ENCODE results near the gene CPE.
"Not testable (repeated sequence)": the region's sequence is repeated elsewhere in the genome, so short reads cannot be mapped to it uniquely, and the experiment has no call there.

The CPE gene

GRCh38 chr4:165403637-165404036, 24.8 kb downstream of the CPE start:
- DNase-seq (ENCODE audit: low read depth), result no peak

DNA sequence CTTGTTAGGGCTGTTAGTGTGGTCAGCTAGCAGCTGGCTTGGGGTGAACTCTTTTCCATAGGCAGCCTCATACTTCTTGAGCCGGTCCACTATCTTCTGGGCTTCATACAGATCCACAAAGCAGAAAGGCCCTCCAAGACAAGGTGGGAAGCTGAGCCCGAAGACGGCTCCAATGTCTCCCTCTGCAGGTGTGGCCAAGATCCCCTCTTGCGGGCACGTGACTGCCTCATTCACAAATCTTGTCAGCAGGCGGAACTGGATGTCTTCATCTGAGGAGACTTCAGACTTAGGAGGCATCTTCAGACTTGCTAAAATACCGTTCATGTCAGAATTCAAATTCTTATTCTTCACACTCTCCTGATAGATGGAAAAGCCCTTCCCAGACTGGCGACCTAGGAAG, 25.3 kb downstream of the CPE start:
- DNase-seq (ENCODE audit: low read depth), result no peak

GRCh38 chr4:165404696-165405095, 25.9 kb downstream of the CPE start:
- no peak for DNase-seq (ENCODE audit: low read depth)

DNA sequence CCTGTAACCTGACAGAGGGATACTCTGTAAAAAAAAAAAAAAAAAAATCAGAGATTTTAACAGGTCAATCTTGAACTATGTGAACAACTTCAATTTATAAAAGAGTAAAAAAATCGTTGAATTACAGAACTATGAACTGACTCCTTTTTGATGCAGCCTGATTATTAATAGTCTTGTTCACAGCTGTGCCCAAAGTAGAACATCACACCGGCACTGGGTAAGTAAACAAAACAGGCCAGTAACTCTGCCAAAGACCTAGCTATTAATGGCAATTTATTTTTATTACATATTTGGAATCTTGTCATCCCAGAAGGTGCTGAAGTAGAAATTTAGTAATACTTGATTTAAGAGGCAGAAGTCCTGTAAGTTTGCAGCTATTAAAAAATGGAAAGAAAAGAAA, 31.4 kb downstream of the CPE start:
- DNase-seq (ENCODE audit: low read depth), result no peak

- DNase-seq (ENCODE audit: low read depth), result no peak
These were observed 37.1 kb downstream of the CPE start for GRCh38 chr4:165415910-165416309.

DNA sequence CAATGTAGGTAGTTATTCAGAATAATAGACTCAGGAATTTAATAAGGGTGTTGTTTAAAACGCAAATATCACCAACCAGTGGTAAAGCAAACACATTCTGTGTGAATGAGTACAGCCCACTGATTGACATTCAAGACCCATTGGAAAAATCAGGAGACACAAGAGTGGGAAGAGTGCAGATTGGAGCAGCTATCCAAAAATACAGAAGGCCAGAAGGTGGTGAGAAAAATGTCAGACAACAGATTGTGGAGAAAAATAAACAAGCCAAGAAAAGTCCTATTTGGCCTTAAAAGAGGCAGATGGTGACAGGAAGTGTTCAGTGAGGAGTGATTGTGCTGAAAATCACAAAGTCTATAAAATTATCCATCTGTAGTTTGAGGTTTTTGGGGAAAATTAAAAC, 39.3 kb downstream of the CPE start:
- no peak for DNase-seq (ENCODE audit: low read depth)

GRCh38 chr4:165425629-165426028, 46.8 kb downstream of the CPE start:
- no peak for DNase-seq (ENCODE audit: low read depth)

GRCh38 chr4:165426331-165426730, 47.5 kb downstream of the CPE start:
- no peak for DNase-seq (ENCODE audit: low read depth)

- DNase-seq (ENCODE audit: low read depth), result no peak
These were observed 48.0 kb downstream of the CPE start for GRCh38 chr4:165426823-165427222.

- no peak for DNase-seq (ENCODE audit: low read depth)
These were observed 50.1 kb downstream of the CPE start for GRCh38 chr4:165428957-165429356.

DNA sequence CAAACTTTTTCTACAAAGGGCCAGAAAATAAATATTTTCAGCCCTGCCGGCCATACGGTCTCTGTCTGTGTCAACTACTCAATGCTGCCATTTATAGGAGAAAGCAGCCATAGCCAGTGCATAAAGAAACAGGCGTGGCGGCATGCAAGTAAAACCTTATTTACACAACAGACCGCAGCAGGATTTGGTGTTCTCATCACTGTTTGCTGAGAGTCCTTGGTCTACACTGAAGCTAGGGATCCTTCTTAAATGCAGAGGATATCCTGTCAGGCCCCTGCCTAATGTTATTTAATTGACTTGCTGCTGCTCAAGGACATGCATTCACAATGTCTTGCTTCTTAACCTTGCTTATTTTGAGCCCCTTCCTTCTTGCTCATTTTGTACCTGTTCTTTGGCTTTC, 54.7 kb downstream of the CPE start:
- no peak for DNase-seq (ENCODE audit: low read depth)

DNA sequence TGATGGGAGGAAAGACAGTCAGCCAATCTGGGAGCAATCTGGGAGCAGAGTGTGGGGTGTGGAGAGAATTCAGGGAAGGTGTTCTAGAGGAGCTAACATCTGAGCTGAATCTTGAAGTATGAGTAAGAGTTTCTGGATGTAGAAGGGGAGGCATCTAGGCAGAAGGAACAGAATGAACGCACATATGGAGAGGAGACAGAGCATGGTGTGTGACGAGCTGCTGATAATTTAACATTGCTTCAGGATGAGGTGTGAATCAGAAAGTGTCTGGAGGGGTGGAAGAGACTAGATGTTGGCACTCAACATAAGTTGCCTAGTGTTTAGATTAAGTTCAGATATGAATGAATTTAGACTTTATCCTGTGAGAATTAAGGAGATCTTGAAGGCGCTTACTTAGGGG, 58.9 kb downstream of the CPE start:
- DNase-seq (ENCODE audit: low read depth), result no peak

- no peak for DNase-seq (ENCODE audit: low read depth)
These were observed 60.5 kb downstream of the CPE start for GRCh38 chr4:165439344-165439743.

DNA sequence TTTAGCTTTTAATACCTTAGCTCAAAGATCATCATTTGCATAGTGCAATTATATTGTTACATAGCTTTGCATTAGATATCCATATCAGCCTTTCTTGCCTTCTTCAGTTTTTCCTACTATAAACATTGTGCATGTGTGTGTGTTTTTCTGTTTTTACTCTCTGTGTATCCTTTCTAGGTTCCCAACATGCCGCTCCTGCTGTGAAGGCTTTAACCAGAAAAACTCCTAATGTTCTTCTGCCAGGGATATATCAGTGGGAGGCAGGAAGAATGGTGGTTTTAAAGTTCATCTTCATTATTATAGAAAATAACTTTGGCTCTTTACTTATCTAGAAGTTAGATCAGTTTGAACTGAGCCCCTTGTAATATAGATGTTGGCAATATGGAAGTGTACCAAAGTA, 61.2 kb downstream of the CPE start:
- DNase-seq (ENCODE audit: low read depth), result no peak

- DNase-seq (ENCODE audit: low read depth), result no peak
These were observed 61.8 kb downstream of the CPE start for GRCh38 chr4:165440415-165441158.

DNA sequence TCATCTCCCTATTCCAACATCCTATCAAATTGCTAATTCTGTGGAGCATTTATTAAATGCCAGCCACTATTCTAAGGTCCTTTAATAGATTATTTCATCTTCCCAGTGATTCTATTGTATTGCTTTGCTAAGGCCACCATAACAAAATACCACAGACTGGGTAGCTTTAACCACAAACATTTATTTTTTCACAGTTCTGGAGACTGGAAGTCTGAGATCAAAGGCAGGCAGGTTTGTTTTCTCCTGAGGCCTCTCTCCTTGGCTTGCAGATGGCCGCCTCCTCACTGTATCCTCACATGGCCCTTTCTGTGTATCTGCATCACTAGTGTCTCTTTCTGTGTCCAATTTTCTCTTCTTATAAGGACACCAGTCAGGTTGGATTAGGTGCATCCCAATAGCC, 64.5 kb downstream of the CPE start:
- DNase-seq (ENCODE audit: low read depth), result no peak

GRCh38 chr4:165448700-165449099, 69.9 kb downstream of the CPE start:
- no peak for DNase-seq (ENCODE audit: low read depth)

DNA sequence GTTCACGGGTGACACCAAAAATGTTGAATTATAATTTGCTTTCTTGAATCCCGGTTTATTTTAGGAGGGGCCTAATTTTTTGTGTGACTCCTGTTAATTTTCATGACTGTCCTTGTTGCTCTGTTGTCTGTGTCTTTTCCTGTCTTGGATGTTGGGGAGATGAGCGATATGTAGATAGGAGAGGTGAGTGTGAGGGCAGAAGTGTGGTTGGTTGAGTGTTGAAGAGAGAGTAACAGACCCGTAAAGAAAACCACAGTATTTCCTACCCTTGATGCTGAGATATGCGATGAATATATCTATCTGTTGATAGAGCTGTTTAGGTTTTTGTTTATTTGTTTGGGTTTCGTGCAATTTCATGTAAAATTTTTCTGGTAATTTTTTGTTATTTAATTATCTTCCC, 70.5 kb downstream of the CPE start:
- no peak for DNase-seq (ENCODE audit: low read depth)

GRCh38 chr4:165450871-165451270, 72.1 kb downstream of the CPE start:
- DNase-seq (ENCODE audit: low read depth), result no peak

GRCh38 chr4:165453140-165453539, 74.3 kb downstream of the CPE start:
- not testable (repeated sequence) for DNase-seq (ENCODE audit: low read depth)

DNA sequence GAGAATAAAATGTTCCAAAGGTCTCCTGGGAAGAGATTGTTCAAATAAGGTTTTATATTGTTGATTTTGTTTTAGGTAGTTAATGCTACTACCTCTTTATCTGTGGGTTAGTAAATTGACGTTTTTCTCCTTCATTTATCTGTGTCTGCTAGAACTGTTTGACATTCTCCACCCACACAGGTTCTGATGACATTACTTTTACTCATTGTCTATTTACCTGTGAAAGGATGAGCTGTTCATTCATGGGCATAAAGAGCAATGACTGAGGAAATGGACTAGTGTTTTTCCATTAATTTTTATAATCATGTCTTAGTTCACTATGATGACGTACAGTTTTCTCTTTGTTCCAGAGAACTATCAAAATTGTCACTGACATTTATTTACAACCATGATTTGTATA, 75.6 kb downstream of the CPE start:
- no peak for DNase-seq (ENCODE audit: low read depth)

GRCh38 chr4:165457793-165458192, 79.0 kb downstream of the CPE start:
- no peak for DNase-seq (ENCODE audit: low read depth)

DNA sequence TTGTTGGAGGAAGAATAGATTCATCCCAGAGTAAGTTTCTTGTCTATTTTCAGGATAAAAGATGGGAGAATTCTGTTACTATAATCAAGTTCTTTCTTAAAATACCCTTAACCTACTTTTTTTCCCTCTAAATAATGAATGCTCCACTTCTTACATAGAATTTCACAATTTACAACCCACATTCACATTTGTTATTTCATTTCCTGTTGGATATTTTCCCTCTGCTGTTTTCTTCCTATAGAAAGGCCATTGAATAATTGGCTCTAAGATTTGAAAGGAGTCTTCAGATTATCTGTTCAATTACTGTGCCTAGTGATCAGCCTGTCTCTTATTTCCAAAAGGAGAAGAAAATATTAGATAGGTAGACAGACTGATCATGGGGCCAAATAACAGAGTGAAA, 79.7 kb downstream of the CPE start:
- no peak for DNase-seq (ENCODE audit: low read depth)

- no peak for DNase-seq (ENCODE audit: low read depth)
These were observed 82.5 kb downstream of the CPE start for GRCh38 chr4:165461159-165461821.

Data from stimulated activated CD8-positive, alpha-beta memory T cell treated with anti-CD3 and anti-CD28 coated beads, Interleukin-15, amount 100 ng/mL, for 1 hour (primary cell).